OCI-LY1 (cell line): Measurements from ENCODE around the gene GLTPD2.

Experiments
- H2AFZ ChIP-seq: fragments of 200-600 bp; sonication (generic), shearing (Covaris generic); 2 replicates; pipeline ENCODE4 v1.6.0; 2014; ENCODE audit warnings: antibody characterized with exemption, mild to moderate bottlenecking, low read length
- H3F3A ChIP-seq: fragments of 200-600 bp; sonication (generic), shearing (Covaris generic); 2 replicates; pipeline ENCODE4 v1.6.0; 2014; ENCODE audit warnings: mild to moderate bottlenecking, antibody characterized with exemption, low read length, moderate library complexity; ENCODE audit not compliant: insufficient read depth
- H3K27ac ChIP-seq: fragments of 200-600 bp; sonication (generic); 2 replicates; pipeline ENCODE4 v1.5.1; 2014; ENCODE audit warnings: low read length, mixed run types, mild to moderate bottlenecking, low read depth; ENCODE audit not compliant: poor library complexity, severe bottlenecking
- H3K27me3 ChIP-seq: fragments of 200-600 bp; sonication (generic); 2 replicates; pipeline ENCODE4 v1.6.0; 2014; ENCODE audit warnings: antibody characterized with exemption, mild to moderate bottlenecking, low read length, moderate library complexity; ENCODE audit not compliant: insufficient read depth
- H3K36me3 ChIP-seq: fragments of 200-600 bp; sonication (generic); 2 replicates; pipeline ENCODE4 v1.6.1; 2014; ENCODE audit warnings: mild to moderate bottlenecking, antibody characterized with exemption, low read length, moderate library complexity, mixed read lengths; ENCODE audit not compliant: insufficient read depth
- H3K4me1 ChIP-seq: fragments of 200-600 bp; sonication (generic); 2 replicates; pipeline ENCODE4 v1.5.1; 2014; ENCODE audit warnings: mild to moderate bottlenecking, low read length, moderate library complexity; ENCODE audit not compliant: insufficient read depth, severe bottlenecking
- H3K4me2 ChIP-seq: fragments of 200-600 bp; sonication (generic), shearing (Covaris generic); 2 replicates; pipeline ENCODE4 v1.6.1; 2014; ENCODE audit warnings: low read length
- H3K4me3 ChIP-seq: fragments of 200-600 bp; sonication (generic); 2 replicates; pipeline ENCODE4 v1.5.1; 2014; ENCODE audit warnings: low read length, low read depth, mild to moderate bottlenecking, mixed read lengths; ENCODE audit not compliant: poor library complexity, severe bottlenecking
- H3K79me2 ChIP-seq: fragments of 200-600 bp; shearing (Covaris generic); 2 replicates; pipeline ENCODE4 v1.6.1; 2016; ENCODE audit warnings: mixed run types, low read length, mixed read lengths; ENCODE audit not compliant: insufficient read depth
- H3K9ac ChIP-seq: fragments of 200-600 bp; sonication (generic), shearing (Covaris generic); 2 replicates; pipeline ENCODE4 v1.6.1; 2014; ENCODE audit warnings: mild to moderate bottlenecking, low read length, mixed read lengths
- H3K9me2 ChIP-seq: fragments of 200-600 bp; sonication (generic), shearing (Covaris generic); 2 replicates; pipeline ENCODE4 v1.6.1; 2014; ENCODE audit warnings: low read depth, mild to moderate bottlenecking, low read length, mixed read lengths
- H3K9me3 ChIP-seq: fragments of 200-600 bp; shearing (Covaris generic); 2 replicates; pipeline ENCODE4 v1.6.1; 2014; ENCODE audit warnings: low read length, mixed read lengths
- H4K20me1 ChIP-seq: fragments of 200-600 bp; sonication (generic), shearing (Covaris generic); 2 replicates; pipeline ENCODE4 v1.6.0; 2016; ENCODE audit warnings: mild to moderate bottlenecking, low read length; ENCODE audit not compliant: insufficient read depth
- EZH2 ChIP-seq: fragments of 200-600 bp; sonication (generic), shearing (Covaris generic); IDR thresholded peaks from 2 replicates; pipeline ENCODE4 v1.8.0; 2017; ENCODE audit warnings: borderline replicate concordance, mixed run types, mild to moderate bottlenecking, antibody characterized with exemption, low read length, moderate library complexity, mixed read lengths
- TF ChIP-seq, protein P1 (sequence below): fragments of 200-600 bp; sonication (generic), shearing (Covaris generic); IDR thresholded peaks from 2 replicates; pipeline ENCODE4 v1.5.1; 2017; ENCODE audit warnings: mild to moderate bottlenecking, antibody characterized with exemption, low read length, moderate library complexity, mixed read lengths

GLTPD2 gene

DNA sequence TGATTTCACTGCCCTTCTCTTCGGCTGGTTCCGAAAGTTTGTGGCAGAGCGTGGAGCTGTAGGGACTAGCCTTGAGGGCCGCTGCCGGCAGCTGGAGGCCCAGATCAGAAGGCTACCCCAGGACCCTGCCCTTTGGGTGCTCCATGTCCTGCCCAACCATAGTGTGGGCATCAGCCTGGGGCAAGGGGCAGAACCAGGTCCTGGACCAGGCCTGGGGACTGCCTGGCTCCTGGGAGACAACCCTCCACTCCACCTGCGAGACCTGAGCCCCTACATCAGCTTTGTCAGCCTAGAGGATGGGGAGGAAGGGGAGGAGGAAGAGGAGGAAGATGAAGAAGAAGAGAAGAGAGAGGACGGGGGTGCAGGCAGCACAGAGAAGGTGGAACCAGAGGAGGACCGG is 48.2 kb upstream of the GLTPD2 start:
- Histone ChIP-seq H3F3A (no peaks in the 10 kb centered on the region), H3K9me3 (no peaks in the 10 kb centered on the region), H3K9me2 (no peaks in the 10 kb centered on the region), H3K9ac (no peak overlapping the region), H3K4me3 (no peak overlapping the region), H3K27me3 (peaks cover 9% of the 10 kb centered on the region), H3K36me3 (no peaks in the 10 kb centered on the region), H3K4me1 (peaks cover 14% of the 10 kb centered on the region), H3K27ac (no peak overlapping the region), H2AFZ (no peak overlapping the region), H3K79me2 (no peaks in the 10 kb centered on the region), H4K20me1 (no peaks in the 10 kb centered on the region), H3K4me2 (no peak overlapping the region)
- TF ChIP-seq, protein P1, sequence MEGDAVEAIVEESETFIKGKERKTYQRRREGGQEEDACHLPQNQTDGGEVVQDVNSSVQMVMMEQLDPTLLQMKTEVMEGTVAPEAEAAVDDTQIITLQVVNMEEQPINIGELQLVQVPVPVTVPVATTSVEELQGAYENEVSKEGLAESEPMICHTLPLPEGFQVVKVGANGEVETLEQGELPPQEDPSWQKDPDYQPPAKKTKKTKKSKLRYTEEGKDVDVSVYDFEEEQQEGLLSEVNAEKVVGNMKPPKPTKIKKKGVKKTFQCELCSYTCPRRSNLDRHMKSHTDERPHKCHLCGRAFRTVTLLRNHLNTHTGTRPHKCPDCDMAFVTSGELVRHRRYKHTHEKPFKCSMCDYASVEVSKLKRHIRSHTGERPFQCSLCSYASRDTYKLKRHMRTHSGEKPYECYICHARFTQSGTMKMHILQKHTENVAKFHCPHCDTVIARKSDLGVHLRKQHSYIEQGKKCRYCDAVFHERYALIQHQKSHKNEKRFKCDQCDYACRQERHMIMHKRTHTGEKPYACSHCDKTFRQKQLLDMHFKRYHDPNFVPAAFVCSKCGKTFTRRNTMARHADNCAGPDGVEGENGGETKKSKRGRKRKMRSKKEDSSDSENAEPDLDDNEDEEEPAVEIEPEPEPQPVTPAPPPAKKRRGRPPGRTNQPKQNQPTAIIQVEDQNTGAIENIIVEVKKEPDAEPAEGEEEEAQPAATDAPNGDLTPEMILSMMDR = no peak
- TF ChIP-seq EZH2 = no peak

DNA sequence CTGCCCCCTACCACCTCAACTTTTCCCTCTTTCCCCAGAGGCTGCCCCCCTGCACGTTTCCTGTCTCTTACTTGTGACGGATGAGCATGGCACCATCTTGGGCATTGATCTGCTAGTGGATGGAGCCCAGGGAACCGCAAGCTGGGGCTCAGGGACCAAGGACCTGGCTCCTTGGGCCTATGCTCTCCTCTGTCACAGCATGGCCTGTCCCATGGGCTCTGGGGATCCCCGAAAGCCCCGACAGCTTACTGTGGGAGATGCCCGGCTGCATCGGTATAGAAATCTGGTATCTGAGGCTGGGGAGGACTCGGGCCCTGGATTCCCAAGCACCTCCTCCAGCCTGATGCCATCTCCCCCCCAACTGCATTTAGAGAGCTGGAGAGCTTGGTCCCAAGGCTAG is 47.2 kb upstream of the GLTPD2 start:
- no peaks in the 10 kb centered on the region for H4K20me1 ChIP-seq
- no peaks in the 10 kb centered on the region for H3K9me2 ChIP-seq
- H3K4me2 ChIP-seq = no peak overlapping the region
- no peak overlapping the region for H3K4me3 ChIP-seq
- H3K27ac ChIP-seq = no peak overlapping the region
- H3K27me3 ChIP-seq = peaks cover 9% of the 10 kb centered on the region
- H3K36me3 ChIP-seq = no peaks in the 10 kb centered on the region
- H3K9ac ChIP-seq = no peak overlapping the region
- H3F3A ChIP-seq = no peaks in the 10 kb centered on the region
- no peaks in the 10 kb centered on the region for H3K9me3 ChIP-seq
- TF ChIP-seq, protein P1 = no peak
- no peak for TF ChIP-seq EZH2
- no peaks in the 10 kb centered on the region for H3K79me2 ChIP-seq
- H2AFZ ChIP-seq = no peak overlapping the region
- H3K4me1 ChIP-seq = peaks cover 14% of the 10 kb centered on the region

DNA sequence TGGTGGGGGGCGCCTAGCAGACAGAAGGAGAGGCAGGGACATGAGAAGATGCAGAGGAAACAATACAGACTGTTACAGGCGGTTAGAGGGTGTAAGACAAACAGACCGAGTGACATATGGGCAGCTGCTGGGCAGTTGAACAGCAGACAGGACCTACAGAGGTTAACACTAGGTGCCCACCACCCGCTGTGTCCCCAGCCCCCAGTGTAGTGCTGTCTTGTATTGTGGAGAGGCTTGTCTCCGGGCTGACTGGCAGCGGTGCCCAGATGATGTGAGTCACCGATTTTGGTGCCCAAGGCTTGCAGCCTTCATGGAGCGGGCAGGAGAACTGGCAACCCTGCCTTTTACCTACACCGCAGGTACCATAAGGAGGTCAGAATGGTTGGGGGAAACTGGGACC is 46.6 kb upstream of the GLTPD2 start:
- Histone ChIP-seq H3K4me3 (no peak overlapping the region), H2AFZ (no peak overlapping the region), H3K4me1 (peaks cover 14% of the 10 kb centered on the region), H3K79me2 (no peaks in the 10 kb centered on the region), H3F3A (no peaks in the 10 kb centered on the region), H3K4me2 (no peak overlapping the region), H3K36me3 (no peaks in the 10 kb centered on the region), H3K27me3 (peaks cover 9% of the 10 kb centered on the region), H3K27ac (no peak overlapping the region), H3K9ac (no peak overlapping the region), H3K9me2 (no peaks in the 10 kb centered on the region), H4K20me1 (no peaks in the 10 kb centered on the region), H3K9me3 (no peaks in the 10 kb centered on the region)
- TF ChIP-seq, protein P1 = no peak
- no peak for TF ChIP-seq EZH2
